ENCODE results near the gene SFI1.
"Not testable (repeated sequence)": the region's sequence is repeated elsewhere in the genome, so short reads cannot be mapped to it uniquely, and the experiment has no call there.

Gene SFI1

GRCh38 chr22:31491218-31491962 lies 4.9 kb upstream of the SFI1 start:
- no peak for DNase-seq (ENCODE audit: low read depth)

GRCh38 chr22:31492151-31492550 lies 4.2 kb upstream of the SFI1 start:
- DNase-seq (ENCODE audit: low read depth): no peak

- not testable (repeated sequence) for DNase-seq (ENCODE audit: low read depth)
Measured at GRCh38 chr22:31493355-31493754, 3.0 kb upstream of the SFI1 start.

- no peak for DNase-seq (ENCODE audit: low read depth)
Measured at GRCh38 chr22:31495343-31495742, 993 bp upstream of the SFI1 start.

- no peak for DNase-seq (ENCODE audit: low read depth)
Measured at GRCh38 chr22:31496735-31497146, 405 bp downstream of the SFI1 start.

GRCh38 chr22:31497148-31497938 lies 1.0 kb downstream of the SFI1 start:
- DNase-seq (ENCODE audit: low read depth): no peak

GRCh38 chr22:31501738-31502137 lies 5.4 kb downstream of the SFI1 start:
- no peak for DNase-seq (ENCODE audit: low read depth)

GRCh38 chr22:31503211-31503964 lies 7.1 kb downstream of the SFI1 start:
- DNase-seq (ENCODE audit: low read depth): no peak

- DNase-seq (ENCODE audit: low read depth): no peak
Measured at GRCh38 chr22:31504282-31504681, 7.9 kb downstream of the SFI1 start.

- not testable (repeated sequence) for DNase-seq (ENCODE audit: low read depth)
Measured at GRCh38 chr22:31507517-31507916, 11.2 kb downstream of the SFI1 start.

GRCh38 chr22:31508536-31508935 lies 12.2 kb downstream of the SFI1 start:
- DNase-seq (ENCODE audit: low read depth): no peak

- DNase-seq (ENCODE audit: low read depth): no peak
Measured at GRCh38 chr22:31509061-31509762, 12.9 kb downstream of the SFI1 start.

- no peak for DNase-seq (ENCODE audit: low read depth)
Measured at GRCh38 chr22:31520051-31520450, 23.7 kb downstream of the SFI1 start.

- not testable (repeated sequence) for DNase-seq (ENCODE audit: low read depth)
Measured at GRCh38 chr22:31524132-31524531, 27.8 kb downstream of the SFI1 start.

GRCh38 chr22:31526270-31526669 lies 29.9 kb downstream of the SFI1 start:
- DNase-seq (ENCODE audit: low read depth): no peak

GRCh38 chr22:31530823-31531195 lies 34.5 kb downstream of the SFI1 start:
- peak; percentile 10 for DNase-seq (ENCODE audit: low read depth)

- DNase-seq (ENCODE audit: low read depth): no peak
Measured at GRCh38 chr22:31532060-31532459, 35.7 kb downstream of the SFI1 start.

- no peak for DNase-seq (ENCODE audit: low read depth)
Measured at GRCh38 chr22:31533374-31533773, 37.0 kb downstream of the SFI1 start.

- no peak for DNase-seq (ENCODE audit: low read depth)
Measured at GRCh38 chr22:31537019-31537535, 40.7 kb downstream of the SFI1 start.

GRCh38 chr22:31538815-31539214 lies 42.5 kb downstream of the SFI1 start:
- no peak for DNase-seq (ENCODE audit: low read depth)

GRCh38 chr22:31540166-31540565 lies 43.8 kb downstream of the SFI1 start:
- DNase-seq (ENCODE audit: low read depth): not testable (repeated sequence)

GRCh38 chr22:31540966-31541365 lies 44.6 kb downstream of the SFI1 start:
- no peak for DNase-seq (ENCODE audit: low read depth)
